ENCODE results near the gene CAMK2A. TPM values are rescaled to one million over a fixed set of nuclear protein-coding genes. Genes with fewer than 3 reads are reported as not detected.

The CAMK2A gene
- total RNA-seq, 2 experiments from 2014 or later, result not detected

- Mint-ChIP-seq H3K27ac (no peak overlapping the region), H3K27me3 (peaks cover 27% of the 10 kb centered on the region), H3K4me1 (peaks cover 12% of the 10 kb centered on the region), H3K4me3 (no peak overlapping the region), H3K36me3 (ENCODE audit: low read depth) (no peaks in the 10 kb centered on the region), H3K9me3 (no peaks in the 10 kb centered on the region)
- POLR2A ChIA-PET, result no interaction called here
- CTCF ChIA-PET, result interaction anchor here (0.8 kb wide), 1 partner anchor 10 kb away, joined by 4 read pairs; no protein-coding TSS in a partner anchor
- no peak for DNase-seq
Measured at GRCh38 chr5:150204590-150204960, 85.0 kb downstream of the CAMK2A start.

- H3K4me3 Mint-ChIP-seq, result no peak overlapping the region
Measured at GRCh38 chr5:150203832-150204589, 85.6 kb downstream of the CAMK2A start.

GRCh38 chr5:150202501-150202900, 87.1 kb downstream of the CAMK2A start:
- Mint-ChIP-seq H3K27ac (no peak overlapping the region), H3K4me3 (no peak overlapping the region), H3K27me3 (peaks cover 15% of the 10 kb centered on the region), H3K9me3 (no peaks in the 10 kb centered on the region), H3K4me1 (no peaks in the 10 kb centered on the region), H3K36me3 (ENCODE audit: low read depth) (no peaks in the 10 kb centered on the region)
- no peak for DNase-seq
- POLR2A ChIA-PET, result no interaction called here
- CTCF ChIA-PET, result no interaction called here

More at GRCh38 chr5:150203832-150204589, 85.6 kb downstream of the CAMK2A start:
- Mint-ChIP-seq H3K9me3 (no peaks in the 10 kb centered on the region), H3K4me1 (peaks cover 8% of the 10 kb centered on the region), H3K27ac (no peak overlapping the region), H3K36me3 (ENCODE audit: low read depth) (no peaks in the 10 kb centered on the region), H3K27me3 (peaks cover 27% of the 10 kb centered on the region)
- ChIA-PET POLR2A (no interaction called here), CTCF (no interaction called here)
- DNase-seq, result no peak

- Mint-ChIP-seq H3K27ac (no peak overlapping the region), H3K9me3 (no peaks in the 10 kb centered on the region), H3K4me3 (no peak overlapping the region), H3K36me3 (ENCODE audit: low read depth) (no peaks in the 10 kb centered on the region), H3K27me3 (peaks cover 13% of the 10 kb centered on the region), H3K4me1 (no peaks in the 10 kb centered on the region)
- ChIA-PET POLR2A (no interaction called here), CTCF (no interaction called here)
- DNase-seq, result no peak
Measured at GRCh38 chr5:150197476-150197875, 92.1 kb downstream of the CAMK2A start.

- Mint-ChIP-seq H3K9me3 (no peaks in the 10 kb centered on the region), H3K27ac (no peak overlapping the region), H3K4me1 (no peaks in the 10 kb centered on the region), H3K27me3 (peaks cover 18% of the 10 kb centered on the region), H3K4me3 (no peak overlapping the region), H3K36me3 (ENCODE audit: low read depth) (no peaks in the 10 kb centered on the region)
- no peak for DNase-seq
- ChIA-PET CTCF (no interaction called here), POLR2A (interaction anchor here (1.1 kb wide), 1 partner anchor 821 kb away, joined by 4 read pairs; no protein-coding TSS in a partner anchor)
Measured at GRCh38 chr5:150196986-150197385, 92.6 kb downstream of the CAMK2A start.

- no peak for DNase-seq
- Mint-ChIP-seq H3K4me1 (no peaks in the 10 kb centered on the region), H3K27ac (no peak overlapping the region), H3K36me3 (ENCODE audit: low read depth) (no peaks in the 10 kb centered on the region), H3K9me3 (no peaks in the 10 kb centered on the region), H3K4me3 (no peak overlapping the region), H3K27me3 (peaks cover 23% of the 10 kb centered on the region)
- ChIA-PET CTCF (no interaction called here), POLR2A (interaction anchor here (1.1 kb wide), 1 partner anchor 820 kb away, joined by 4 read pairs; no protein-coding TSS in a partner anchor)
Measured at GRCh38 chr5:150196514-150196913, 93.1 kb downstream of the CAMK2A start.

- no peak overlapping the region for H3K27ac Mint-ChIP-seq
- no peak for DNase-seq
- no peak overlapping the region for H3K4me3 Mint-ChIP-seq
- peaks cover 26% of the 10 kb centered on the region for H3K27me3 Mint-ChIP-seq
- ChIA-PET CTCF (no interaction called here), POLR2A (interaction anchor here (1.1 kb wide), 1 partner anchor 820 kb away, joined by 4 read pairs; no protein-coding TSS in a partner anchor)
- no peaks in the 10 kb centered on the region for H3K36me3 Mint-ChIP-seq (ENCODE audit: low read depth)
- H3K9me3 Mint-ChIP-seq, result no peaks in the 10 kb centered on the region
- no peaks in the 10 kb centered on the region for H3K4me1 Mint-ChIP-seq
Measured at GRCh38 chr5:150195736-150196485, 93.7 kb downstream of the CAMK2A start.

- ChIA-PET CTCF (interaction anchor here (1.3 kb wide), 1 partner anchor 17 kb away, joined by 4 read pairs; no protein-coding TSS in a partner anchor), POLR2A (no interaction called here)
- H3K27me3 Mint-ChIP-seq, result peaks cover 34% of the 10 kb centered on the region
- DNase-seq, result no peak
- no peak overlapping the region for H3K4me3 Mint-ChIP-seq
- no peaks in the 10 kb centered on the region for H3K9me3 Mint-ChIP-seq
- H3K4me1 Mint-ChIP-seq, result no peaks in the 10 kb centered on the region
- H3K27ac Mint-ChIP-seq, result no peak overlapping the region
- H3K36me3 Mint-ChIP-seq (ENCODE audit: low read depth), result no peaks in the 10 kb centered on the region
Measured at GRCh38 chr5:150192462-150192861, 97.1 kb downstream of the CAMK2A start.

- no peak for DNase-seq
- no peak overlapping the region for H3K4me3 Mint-ChIP-seq
- no peak overlapping the region for H3K27ac Mint-ChIP-seq
- POLR2A ChIA-PET, result no interaction called here
- CTCF ChIA-PET, result no interaction called here
- no peaks in the 10 kb centered on the region for H3K4me1 Mint-ChIP-seq
- peaks cover 40% of the 10 kb centered on the region for H3K27me3 Mint-ChIP-seq
- H3K9me3 Mint-ChIP-seq, result no peaks in the 10 kb centered on the region
- no peaks in the 10 kb centered on the region for H3K36me3 Mint-ChIP-seq (ENCODE audit: low read depth)
Measured at GRCh38 chr5:150190987-150191386, 98.6 kb downstream of the CAMK2A start.

- H3K36me3 Mint-ChIP-seq (ENCODE audit: low read depth), result no peaks in the 10 kb centered on the region
- CTCF ChIA-PET, result no interaction called here
- no peaks in the 10 kb centered on the region for H3K4me1 Mint-ChIP-seq
- POLR2A ChIA-PET, result no interaction called here
- H3K4me3 Mint-ChIP-seq, result no peak overlapping the region
- H3K9me3 Mint-ChIP-seq, result no peaks in the 10 kb centered on the region
- no peak for DNase-seq
- peaks cover 40% of the 10 kb centered on the region for H3K27me3 Mint-ChIP-seq
- H3K27ac Mint-ChIP-seq, result no peak overlapping the region
Measured at GRCh38 chr5:150190503-150190979, 99.0 kb downstream of the CAMK2A start.

- DNase-seq, result no peak
- no peaks in the 10 kb centered on the region for H3K36me3 Mint-ChIP-seq (ENCODE audit: low read depth)
- POLR2A ChIA-PET, result no interaction called here
- H3K9me3 Mint-ChIP-seq, result no peaks in the 10 kb centered on the region
- H3K4me3 Mint-ChIP-seq, result no peak within 1 kb of the TSS
- CTCF ChIA-PET, result no interaction called here
- no peak within 1 kb of the TSS for H3K27ac Mint-ChIP-seq
- peaks cover 42% of the 10 kb centered on the region for H3K27me3 Mint-ChIP-seq
- H3K4me1 Mint-ChIP-seq, result no peaks in the 10 kb centered on the region
Measured at GRCh38 chr5:150189728-150190502, 99.7 kb downstream of the CAMK2A start, which contains the start of gene SLC6A7. Gene SLC6A7 (plus strand): TSS chr5:150190062. CDS start chr5:150190328, 266 bp downstream.

- H3K9me3 Mint-ChIP-seq, result no peaks in the 10 kb centered on the region
- H3K4me3 Mint-ChIP-seq, result no peak overlapping the region
- POLR2A ChIA-PET, result no interaction called here
- no peaks in the 10 kb centered on the region for H3K36me3 Mint-ChIP-seq (ENCODE audit: low read depth)
- no peak overlapping the region for H3K27ac Mint-ChIP-seq
- CTCF ChIA-PET, result no interaction called here
- DNase-seq, result no peak
- peaks cover 43% of the 10 kb centered on the region for H3K27me3 Mint-ChIP-seq
- H3K4me1 Mint-ChIP-seq, result no peaks in the 10 kb centered on the region
Measured at GRCh38 chr5:150189326-150189725, 100.2 kb downstream of the CAMK2A start.

Data from activated CD4-positive, alpha-beta memory T cell treated with anti-CD3 and anti-CD28 coated beads, Interleukin-2, amount 10 ng/mL, durations not matched to agents 7 days and 5 days (primary cell).